Pancreas (tissue), 10 donors: ENCODE measurements around the gene MVD. TPM values are rescaled to one million over a fixed set of nuclear protein-coding genes. Genes with fewer than 3 reads are reported as not detected.
A peak's percentile ranks its signal among the peaks of the same experiment; 100 is the strongest.

Source experiments
- ATAC-seq, 4 donors: fragments of 200-7000 bp; cut with Tn5 transposase; one replicate each; pipeline versions ENCODE4 v1.8.0 to v1.9.1; 2020; ENCODE audit warnings: mild to moderate bottlenecking in 4 of 4, moderate library complexity in 4 of 4
- DNase-seq, 6 donors: peaks; one replicate each; pipeline ENCODE4 v3.0.0-alpha.2; 2020
- FAIRE-seq: peaks from 2 replicates; lab custom pipeline; 2012; peaks lifted over from hg19 to GRCh38; lab: Jason Lieb, UNC
- H3K27ac ChIP-seq, 4 donors: fragments of 200-600 bp; sonication (generic); 1 replicate in 3 of 4; 2 replicates in 1 of 4; pipeline versions ENCODE4 v1.5.0 to v1.8.0; 2020
- H3K27me3 ChIP-seq, 4 donors: fragments of 200-600 bp; one replicate each; pipeline ENCODE4 v1.8.0; 2021
- H3K36me3 ChIP-seq, 3 donors: fragments of 200-600 bp; sonication (generic) in 1 of 3; one replicate each; pipeline versions ENCODE4 v1.5.0 to v1.8.0; 2020 to 2021
- H3K4me1 ChIP-seq, 3 donors: fragments of 200-600 bp; one replicate each; pipeline ENCODE4 v1.8.0; 2021
- H3K4me3 ChIP-seq, 4 donors: fragments of 200-600 bp; sonication (generic) in 2 of 4; one replicate each; pipeline versions ENCODE4 v1.5.0 to v1.8.0; 2020 to 2021
- H3K9me3 ChIP-seq, 4 donors: fragments of 200-600 bp; one replicate each; pipeline ENCODE4 v1.8.0; 2021
- WGBS, 2 donors: extraction: QIAGEN DNeasy Blood & Tissue Kit; methylation state at CpG; one replicate each; pipeline ENCODE4 v1.1.7; 2013; 5-methylcytosine and 5-hydroxymethylcytosine counted together
- intact Hi-C, 3 donors: fragments of 100-400 bp; cut with DNase I; formaldehyde crosslinking; loops; one replicate each; pipeline versions ENCODE4 v1.11.1 to v1.14.2; 2022
- polyA plus RNA-seq, 2 donors: library from polyadenylated mRNA; stranded (reverse); fragments of 200-250 nt; gene quantifications; one replicate each; pipeline ENCODE4 v1.2.3, GENCODE V29; 2013
- total RNA-seq, 6 donors: library from RNA; stranded (reverse); fragmentation: NEBNext Ultra II Directional in 4 of 6; extraction: Animal tissue kit (Norgen Biotek cat#: 25700) in 4 of 6; gene quantifications; one replicate each; pipeline versions ENCODE4 v1.2.1 to v1.2.4, GENCODE V29; 2021 to 2023
- TF ChIP-seq, protein P1 (sequence below), 4 donors: fragments of 200-600 bp; sonication (generic) in 3 of 4; IDR thresholded peaks; one replicate each; pipeline versions ENCODE4 v1.5.0 to v1.8.0; 2021; ENCODE audit warnings: antibody characterized with exemption in 4 of 4
- donor health status: healthy with polysubstance abuse.
- donor health status: DM: no; HTN: no; CAD: no; lungs with moderate emphysema.
- donor health status: DM: no; HTN: no; CAD: no.
- donor health status: control.
- donor health status: control.
- donor health status: Bipolar disorder and iron deficiency.
- donor health status: DM: yes; HTN: yes; CAD: no.
- donor health status: DM: no; HTN: no; CAD: no.
- donor health status: DM: no; HTN: no; CAD: no.
- donor health status: DM: yes; HTN: yes; CAD: no.

The MVD gene
- total and polyA plus RNA-seq, 8 donors, result 12.7 to 46.6 (median 17.5) TPM

DNA sequence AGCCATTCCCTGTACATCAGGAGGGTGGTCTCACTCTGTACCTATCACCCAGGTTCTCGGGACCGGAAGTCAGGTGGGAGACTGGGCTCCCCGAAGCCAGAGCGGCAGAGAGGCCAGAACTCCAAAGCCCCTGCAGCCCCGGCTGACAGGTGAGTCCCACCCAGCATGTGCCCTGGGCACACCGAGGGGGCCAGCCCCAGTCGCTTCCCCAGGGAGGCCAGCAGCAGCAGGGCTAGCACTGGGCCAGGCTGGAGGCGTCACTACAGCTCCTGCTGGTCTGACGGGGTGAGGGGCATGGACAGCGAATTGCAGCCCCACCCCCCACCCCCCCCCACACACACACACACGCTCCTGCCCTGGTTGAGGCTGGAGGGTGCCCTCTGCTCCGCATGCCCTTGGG lies 32.5 kb downstream of the MVD start:
- WGBS, 2 donors, result 84 to 91% methylated on average over 11 to 12 of the region's 12 CpGs
- FAIRE-seq (no peak), ATAC-seq (no peak), DNase-seq (peak in 1 of 6 donors; percentile 76)
- intact Hi-C loops, result no loop called here
- TF ChIP-seq, protein P1, sequence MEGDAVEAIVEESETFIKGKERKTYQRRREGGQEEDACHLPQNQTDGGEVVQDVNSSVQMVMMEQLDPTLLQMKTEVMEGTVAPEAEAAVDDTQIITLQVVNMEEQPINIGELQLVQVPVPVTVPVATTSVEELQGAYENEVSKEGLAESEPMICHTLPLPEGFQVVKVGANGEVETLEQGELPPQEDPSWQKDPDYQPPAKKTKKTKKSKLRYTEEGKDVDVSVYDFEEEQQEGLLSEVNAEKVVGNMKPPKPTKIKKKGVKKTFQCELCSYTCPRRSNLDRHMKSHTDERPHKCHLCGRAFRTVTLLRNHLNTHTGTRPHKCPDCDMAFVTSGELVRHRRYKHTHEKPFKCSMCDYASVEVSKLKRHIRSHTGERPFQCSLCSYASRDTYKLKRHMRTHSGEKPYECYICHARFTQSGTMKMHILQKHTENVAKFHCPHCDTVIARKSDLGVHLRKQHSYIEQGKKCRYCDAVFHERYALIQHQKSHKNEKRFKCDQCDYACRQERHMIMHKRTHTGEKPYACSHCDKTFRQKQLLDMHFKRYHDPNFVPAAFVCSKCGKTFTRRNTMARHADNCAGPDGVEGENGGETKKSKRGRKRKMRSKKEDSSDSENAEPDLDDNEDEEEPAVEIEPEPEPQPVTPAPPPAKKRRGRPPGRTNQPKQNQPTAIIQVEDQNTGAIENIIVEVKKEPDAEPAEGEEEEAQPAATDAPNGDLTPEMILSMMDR (IDR thresholded peaks at IDR 0.05), result no peak
- Histone ChIP-seq H3K4me1 (no peaks in the 10 kb centered on the region), H3K4me3 (no peak overlapping the region), H3K27ac (no peak overlapping the region), H3K9me3 (no peaks in the 10 kb centered on the region), H3K27me3 (no peaks in the 10 kb centered on the region), H3K36me3 (peaks cover 3 to 33% (median 4%) of the 10 kb centered on the region in 3 donors)

DNA sequence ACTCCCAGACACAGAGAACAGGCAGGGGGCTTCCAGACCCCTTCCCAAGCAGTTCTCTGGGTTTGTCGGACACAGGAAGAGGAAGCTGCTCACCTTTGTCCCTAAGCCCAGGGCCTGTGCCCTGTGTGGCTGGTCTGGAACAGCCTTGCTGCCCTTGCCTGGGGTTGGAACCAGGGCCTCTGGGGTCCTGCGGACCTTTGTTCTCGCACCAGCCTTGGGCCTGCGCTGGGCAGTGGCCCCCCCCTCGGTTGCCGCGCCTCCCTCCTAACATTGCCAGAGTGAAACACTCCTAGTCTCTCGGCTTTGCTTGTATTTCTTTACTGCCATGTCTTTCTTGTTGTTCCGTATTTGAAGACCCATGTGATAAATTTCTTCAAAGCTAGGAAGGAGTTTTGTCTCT lies 33.1 kb downstream of the MVD start:
- DNase-seq (no peak), FAIRE-seq (no peak), ATAC-seq (no peak)
- Histone ChIP-seq H3K27ac (no peak overlapping the region), H3K4me1 (no peaks in the 10 kb centered on the region), H3K9me3 (no peaks in the 10 kb centered on the region), H3K27me3 (no peaks in the 10 kb centered on the region), H3K4me3 (no peak overlapping the region), H3K36me3 (peaks cover 3 to 37% (median 4%) of the 10 kb centered on the region in 3 donors)
- TF ChIP-seq, protein P1 (IDR thresholded peaks at IDR 0.05), result no peak
- 83 to 85% methylated on average over 9 of the region's 9 CpGs for WGBS, 2 donors
- intact Hi-C loops, result no loop called here

DNA sequence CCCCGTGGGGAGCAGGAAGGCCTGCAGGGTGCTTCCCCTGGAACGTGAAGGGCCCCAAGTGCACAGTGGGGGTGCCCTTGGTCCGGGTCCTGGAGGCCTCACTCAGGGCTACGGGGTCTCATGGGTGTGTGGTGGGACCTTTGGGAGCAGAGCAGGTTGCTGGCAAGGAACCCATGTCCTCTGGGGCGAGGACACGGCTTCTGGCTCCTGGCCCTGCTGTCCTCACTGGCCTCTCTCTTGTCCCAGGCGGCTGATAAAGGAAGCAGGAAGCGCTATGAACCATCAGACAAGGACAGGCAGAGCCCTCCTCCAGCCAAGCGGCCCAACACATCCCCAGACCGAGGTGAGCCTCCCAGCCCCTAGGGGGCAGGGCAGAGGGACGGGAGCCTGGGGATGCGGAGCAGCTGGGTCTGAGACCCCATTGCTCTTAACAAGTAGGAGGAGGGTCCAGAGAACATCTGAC lies 34.3 kb downstream of the MVD start:
- no peak for DNase-seq
- intact Hi-C loops, result no loop called here
- Histone ChIP-seq H3K9me3 (no peaks in the 10 kb centered on the region), H3K36me3 (peaks cover 3 to 50% (median 5%) of the 10 kb centered on the region in 3 donors), H3K4me3 (no peak overlapping the region), H3K27me3 (no peaks in the 10 kb centered on the region), H3K4me1 (no peaks in the 10 kb centered on the region), H3K27ac (no peak overlapping the region)
- TF ChIP-seq, protein P1 (IDR thresholded peaks at IDR 0.05), result no peak
- no peak for FAIRE-seq
- peak in 2 of 4 donors; percentile 28 to 34 for ATAC-seq
- 73 to 79% methylated on average over 12 of the region's 12 CpGs for WGBS, 2 donors

DNA sequence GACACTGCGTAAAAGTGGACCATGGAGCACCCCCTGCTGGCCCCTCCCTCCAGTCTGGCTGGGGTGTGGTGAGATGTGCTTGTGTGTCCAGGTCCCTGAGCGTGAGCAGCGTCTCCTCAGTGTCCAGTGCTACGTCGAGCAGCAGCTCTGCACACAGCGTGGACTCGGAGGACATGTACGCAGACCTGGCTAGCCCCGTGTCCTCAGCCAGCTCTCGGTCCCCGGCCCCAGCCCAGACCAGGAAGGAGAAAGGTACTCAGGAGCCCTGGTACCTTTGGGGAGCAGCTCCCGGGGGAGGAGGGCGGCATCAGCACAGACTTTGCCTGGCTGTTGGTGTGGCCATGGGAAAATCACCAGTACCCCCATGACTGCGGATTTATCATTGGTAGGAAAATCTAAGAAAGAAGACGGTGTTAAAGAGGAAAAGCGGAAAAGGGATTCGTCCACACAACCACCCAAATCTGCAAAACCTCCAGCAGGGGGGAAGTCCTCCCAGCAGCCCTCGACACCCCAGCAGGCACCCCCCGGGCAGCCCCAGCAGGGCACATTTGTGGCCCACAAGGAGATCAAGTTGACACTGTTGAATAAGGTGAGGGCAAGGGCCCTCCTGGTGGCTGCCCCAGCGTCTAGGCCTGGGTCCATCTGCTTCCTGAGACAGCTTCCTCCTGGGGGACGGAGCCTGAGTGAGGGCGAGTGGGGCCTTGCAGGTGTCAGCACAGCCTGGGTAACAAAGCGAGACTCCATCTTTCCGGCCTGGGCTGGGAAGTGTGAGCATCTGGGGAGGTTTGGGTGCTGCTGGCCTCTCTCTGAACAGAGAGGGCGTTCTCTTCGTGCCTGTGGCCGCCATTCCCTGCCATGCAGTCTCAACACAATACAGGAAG lies 35.1 kb downstream of the MVD start:
- no peaks in the 10 kb centered on the region for H3K9me3 ChIP-seq
- intact Hi-C loops, result no loop called here
- TF ChIP-seq, protein P1 (IDR thresholded peaks at IDR 0.05), result no peak

DNA sequence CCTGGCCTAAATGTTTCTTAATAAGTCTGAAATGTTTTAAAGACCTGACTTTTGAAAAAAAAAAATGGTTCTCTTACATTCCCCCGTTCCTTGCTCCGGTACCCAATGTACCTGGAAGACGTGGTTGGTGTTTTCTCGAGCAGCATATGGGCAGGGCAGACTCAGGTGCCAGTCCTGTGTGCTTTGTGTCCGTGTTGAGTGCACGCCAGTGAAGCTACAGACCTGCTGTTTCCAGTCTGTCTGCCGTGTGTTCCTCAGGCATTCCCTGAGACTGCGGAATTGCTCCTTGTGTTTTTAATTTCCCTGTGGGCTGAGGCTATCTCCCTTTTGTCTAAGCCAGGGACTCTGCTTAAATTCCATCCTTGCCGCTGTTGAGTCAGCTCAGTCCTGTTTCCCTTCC lies 36.2 kb downstream of the MVD start:
- no peaks in the 10 kb centered on the region for H3K4me1 ChIP-seq
- no peaks in the 10 kb centered on the region for H3K9me3 ChIP-seq
- peaks cover 3 to 58% (median 17%) of the 10 kb centered on the region in 3 donors for H3K36me3 ChIP-seq
- no peaks in the 10 kb centered on the region for H3K27me3 ChIP-seq
- FAIRE-seq, result no peak
- H3K4me3 ChIP-seq, result no peak overlapping the region
- intact Hi-C loops, result no loop called here
- WGBS, 2 donors, result 88 to 96% methylated on average over 9 of the region's 9 CpGs
- H3K27ac ChIP-seq, result no peak overlapping the region
- TF ChIP-seq, protein P1 (IDR thresholded peaks at IDR 0.05), result no peak
- ATAC-seq, result no peak
- DNase-seq, result no peak

More for the DNA sequence above, 35.1 kb downstream of the MVD start:
- Histone ChIP-seq H3K27ac (no peak overlapping the region), H3K4me1 (no peaks in the 10 kb centered on the region), H3K27me3 (no peaks in the 10 kb centered on the region), H3K4me3 (no peak overlapping the region), H3K36me3 (peaks cover 3 to 58% (median 13%) of the 10 kb centered on the region in 3 donors)
- FAIRE-seq (no peak), DNase-seq (no peak), ATAC-seq (no peak)
- 96 to 98% methylated on average over 27 of the region's 27 CpGs for WGBS, 2 donors
